Psoas muscle (tissue), 8 donors: ENCODE results near the gene PRSS12. TPM values are rescaled to one million over a fixed set of nuclear protein-coding genes. Genes with fewer than 3 reads are reported as not detected.

Experiments used
- ATAC-seq, 4 donors: fragments of 200-7000 bp; cut with Tn5 transposase; one replicate each; pipeline ENCODE4 v1.9.1; 2020; ENCODE audit warnings: moderate library complexity in 3 of 4, mild to moderate bottlenecking in 2 of 4
- DNase-seq, 2 donors: peaks; one replicate each; pipeline ENCODE4 v3.0.0-alpha.2; 2020
- H3K27ac ChIP-seq: fragments of 200-600 bp; one replicate; pipeline ENCODE4 v1.8.0; 2022
- H3K27me3 ChIP-seq, 3 donors: fragments of 200-600 bp in 1 of 3; one replicate each; pipeline versions ENCODE4 v1.6.1 to v1.8.0; 2013 to 2022; ENCODE audit warnings: low read length in 2 of 3, mild to moderate bottlenecking in 2 of 3, moderate library complexity in 1 of 3; ENCODE audit not compliant: insufficient read depth in 3 of 3
- H3K36me3 ChIP-seq, 2 donors: fragments of 200-600 bp in 1 of 2; one replicate each; pipeline versions ENCODE4 v1.6.1 to v1.8.0; 2013 to 2022; ENCODE audit warnings: low read depth in 1 of 2, mild to moderate bottlenecking in 1 of 2, moderate library complexity in 1 of 2; ENCODE audit not compliant: insufficient read depth in 1 of 2
- H3K4me1 ChIP-seq: fragments of 200-600 bp; one replicate; pipeline ENCODE4 v1.8.0; 2022
- H3K4me3 ChIP-seq: fragments of 200-600 bp; one replicate; pipeline ENCODE4 v1.8.0; 2022; ENCODE audit warnings: mild to moderate bottlenecking
- H3K9me3 ChIP-seq: fragments of 200-600 bp; one replicate; pipeline ENCODE4 v1.8.0; 2022
- CTCF ChIP-seq: fragments of 200-600 bp; IDR thresholded peaks from one replicate; pipeline ENCODE4 v1.8.0; 2022; ENCODE audit warnings: antibody characterized with exemption
- WGBS, 3 donors: extraction: QIAGEN DNeasy Blood & Tissue Kit; methylation state at CpG; one replicate each; pipeline versions ENCODE4 v1.1.6 to v1.1.7; 2013; 5-methylcytosine and 5-hydroxymethylcytosine counted together
- intact Hi-C, 2 donors: fragments of 100-400 bp; cut with DNase I; formaldehyde crosslinking; loops; one replicate each; pipeline versions ENCODE4 v1.11.0 to v1.14.2; 2022
- polyA plus RNA-seq, 3 donors: library from polyadenylated mRNA; stranded (reverse); fragments of 200-250 nt; gene quantifications; one replicate each; pipeline ENCODE4 v1.2.3, GENCODE V29; 2013
- total RNA-seq, 4 donors: library from RNA; stranded (reverse); fragmentation: NEBNext Ultra II Directional in 2 of 4; extraction: Animal tissue kit (Norgen Biotek cat#: 25700) in 2 of 4; gene quantifications; one replicate each; pipeline versions ENCODE4 v1.2.1 to v1.2.4, GENCODE V29; 2021 to 2023
- donor health status: healthy with polysubstance abuse.
- donor health status: DM: no; HTN: no; CAD: no; lungs with moderate emphysema.
- donor health status: Bipolar disorder and iron deficiency.
- donor health status: healthy.
- donor health status: DM: yes; HTN: yes; CAD: no.
- donor health status: DM: no; HTN: no; CAD: no.
- donor health status: DM: no; HTN: no; CAD: no.
- donor health status: DM: yes; HTN: yes; CAD: no.

The PRSS12 gene
- total and polyA plus RNA-seq, 7 donors = 0.01 to 0.49 (median 0.10) TPM; not detected in 1

GRCh38 chr4:118290951-118291350 lies 61.9 kb downstream of the PRSS12 start:
- Histone ChIP-seq H3K9me3 (no peaks in the 10 kb centered on the region), H3K27ac (no peak overlapping the region), H3K4me3 (no peak overlapping the region), H3K27me3 (no peaks in the 10 kb centered on the region), H3K4me1 (no peaks in the 10 kb centered on the region), H3K36me3 (no peaks in the 10 kb centered on the region)
- no peak for ATAC-seq
- TF ChIP-seq CTCF = no peak
- WGBS, 3 donors = 79 to 88% (median 83%) methylated on average over 2 of the region's 2 CpGs
- DNase-seq = no peak
- intact Hi-C loops = no loop called here

- intact Hi-C loops = no loop called here
- Histone ChIP-seq H3K36me3 (no peaks in the 10 kb centered on the region), H3K9me3 (no peaks in the 10 kb centered on the region), H3K4me1 (no peaks in the 10 kb centered on the region), H3K27ac (no peak overlapping the region), H3K27me3 (no peaks in the 10 kb centered on the region), H3K4me3 (no peak overlapping the region)
- DNase-seq (no peak), ATAC-seq (no peak)
- WGBS, 3 donors = 61 to 76% (median 66%) methylated on average over 1 of the region's 1 CpG
- TF ChIP-seq CTCF = no peak
Observed at GRCh38 chr4:118289794-118290193, 63.0 kb downstream of the PRSS12 start.

- intact Hi-C loops = no loop called here
- ATAC-seq (no peak), DNase-seq (no peak)
- Histone ChIP-seq H3K27ac (no peak overlapping the region), H3K27me3 (no peaks in the 10 kb centered on the region), H3K4me3 (no peak overlapping the region), H3K36me3 (peaks cover 0 to 3% of the 10 kb centered on the region in 2 donors), H3K4me1 (no peaks in the 10 kb centered on the region), H3K9me3 (no peaks in the 10 kb centered on the region)
- WGBS, 3 donors = 84 to 90% (median 85%) methylated on average over 2 of the region's 2 CpGs
- no peak for TF ChIP-seq CTCF
Observed at GRCh38 chr4:118287711-118288451, 64.9 kb downstream of the PRSS12 start.

- WGBS, 3 donors = 94 to 95% (median 94%) methylated on average over 3 of the region's 3 CpGs
- Histone ChIP-seq H3K4me3 (no peak overlapping the region), H3K27me3 (no peaks in the 10 kb centered on the region), H3K27ac (no peak overlapping the region), H3K9me3 (no peaks in the 10 kb centered on the region), H3K36me3 (peaks cover 0 to 9% of the 10 kb centered on the region in 2 donors), H3K4me1 (peaks cover 4% of the 10 kb centered on the region)
- no peak for ATAC-seq
- intact Hi-C loops = no loop called here
- TF ChIP-seq CTCF = no peak
- DNase-seq = no peak
Observed at GRCh38 chr4:118286685-118287084, 66.1 kb downstream of the PRSS12 start.

- Histone ChIP-seq H3K27me3 (no peaks in the 10 kb centered on the region), H3K36me3 (peaks cover 0 to 17% of the 10 kb centered on the region in 2 donors), H3K4me1 (peaks cover 11% of the 10 kb centered on the region), H3K27ac (no peak overlapping the region), H3K4me3 (no peak overlapping the region), H3K9me3 (no peaks in the 10 kb centered on the region)
- no peak for DNase-seq
- WGBS, 3 donors = 97 to 98% (median 98%) methylated on average over 4 of the region's 4 CpGs
- TF ChIP-seq CTCF = no peak
- ATAC-seq = no peak
- intact Hi-C loops = no loop called here
Observed at GRCh38 chr4:118285931-118286330, 66.9 kb downstream of the PRSS12 start.
